Stimulated activated CD8-positive, alpha-beta memory T cell treated with anti-CD3 and anti-CD28 coated beads, Interleukin-4, amount 100 ng/mL, for 48 hours (primary cell): ENCODE data around the gene KLHL14.

Experiments
- DNase-seq: peaks from one replicate; pipeline ENCODE4 v3.0.0-alpha.2; 2020

Gene KLHL14

DNA sequence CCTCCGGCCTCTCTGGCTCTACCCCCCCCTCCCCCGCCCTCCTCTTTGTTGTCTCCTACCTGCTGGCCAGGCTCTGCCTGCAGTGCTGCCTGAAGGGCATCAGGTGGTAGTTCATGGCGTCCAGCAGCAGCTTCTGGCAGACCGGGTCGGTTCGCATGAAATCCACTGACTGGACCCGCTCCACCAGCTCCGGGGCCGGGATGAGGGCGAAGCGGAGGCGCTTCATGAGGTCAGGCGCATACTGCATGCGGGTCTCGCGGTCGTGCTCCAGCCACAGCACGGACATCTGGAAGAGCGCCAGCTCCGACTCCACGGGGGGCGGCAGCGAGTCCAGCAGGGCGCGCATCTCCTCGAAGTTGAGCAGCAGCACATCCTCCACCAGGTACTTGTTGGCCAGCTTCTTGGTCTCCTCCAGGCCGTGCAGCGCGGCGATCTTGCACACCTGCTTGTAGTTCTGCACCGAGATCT lies 3.2 kb downstream of the KLHL14 start:
- DNase-seq, result no peak

DNA sequence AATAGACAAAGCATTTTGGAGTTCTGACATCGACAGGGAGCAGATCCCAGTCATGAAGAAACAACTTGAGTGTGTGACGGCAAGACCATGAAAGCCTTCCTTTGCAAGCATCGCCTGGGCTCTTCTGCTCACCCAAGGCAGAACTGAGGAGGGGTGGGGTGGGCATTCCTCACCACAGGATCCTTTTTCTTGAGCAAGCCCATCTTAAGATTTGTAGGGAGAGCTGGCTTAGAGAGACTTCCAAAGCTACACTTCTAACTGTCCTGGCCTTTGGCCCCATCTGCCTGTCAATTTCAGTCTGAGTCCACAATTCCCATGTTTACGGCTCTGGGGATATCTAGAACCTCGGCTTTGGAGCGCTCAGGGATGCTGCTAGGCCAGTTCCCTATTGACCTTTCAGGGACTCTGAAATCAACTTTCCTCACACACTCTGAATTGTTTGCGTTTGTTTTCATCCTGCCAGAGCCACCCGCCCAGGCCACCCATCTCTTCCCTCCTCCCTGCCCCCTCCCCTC lies 3.7 kb downstream of the KLHL14 start:
- DNase-seq, result no peak

DNA sequence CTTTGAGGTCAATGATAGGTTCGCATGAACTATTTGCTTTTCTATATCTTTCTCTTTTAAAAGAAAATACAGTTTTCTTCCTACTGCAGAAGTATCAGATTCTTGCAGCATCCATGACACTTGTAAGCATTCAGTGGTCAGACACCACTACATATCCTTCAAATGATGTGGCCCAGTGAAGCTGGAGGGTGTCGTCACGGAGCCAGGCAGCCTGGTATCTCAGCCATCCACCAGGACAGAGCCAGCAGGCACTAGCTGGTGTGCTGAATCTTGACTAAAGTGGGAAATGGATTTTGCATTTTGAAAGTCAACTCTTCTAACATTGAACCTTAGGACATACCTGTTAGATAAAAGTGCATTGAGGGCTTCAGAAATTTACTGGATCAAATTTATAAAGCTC lies 5.4 kb downstream of the KLHL14 start:
- no peak for DNase-seq

DNA sequence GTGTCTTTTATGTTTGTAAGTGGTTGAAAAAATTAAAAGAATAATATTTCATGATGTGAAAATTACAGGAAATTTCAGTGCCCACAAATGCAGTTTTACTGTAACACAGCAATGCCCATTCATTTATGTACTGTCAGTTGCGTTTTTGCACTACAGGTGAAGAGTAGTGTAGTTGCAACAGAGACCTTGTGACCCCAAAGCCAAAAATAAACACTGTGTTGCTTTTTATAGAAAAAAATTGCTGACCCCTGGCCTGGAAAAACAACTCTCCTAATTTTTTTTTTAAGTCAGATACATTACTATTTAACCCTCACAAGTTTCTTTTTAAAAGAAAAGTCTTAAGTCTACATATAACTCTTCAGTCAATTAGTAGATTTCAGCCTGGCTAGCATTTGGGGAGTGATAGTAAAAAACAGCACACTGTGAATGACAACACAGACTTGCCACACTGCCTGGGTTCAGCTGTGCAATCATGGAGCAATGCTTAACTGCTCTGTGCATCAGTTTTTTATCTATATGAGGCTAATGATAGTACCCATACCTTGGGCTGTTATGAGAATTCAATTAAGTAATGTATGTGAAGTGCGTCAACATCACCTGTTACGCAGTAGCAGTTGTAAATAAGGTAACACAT lies 8.1 kb downstream of the KLHL14 start:
- DNase-seq, result no peak

DNA sequence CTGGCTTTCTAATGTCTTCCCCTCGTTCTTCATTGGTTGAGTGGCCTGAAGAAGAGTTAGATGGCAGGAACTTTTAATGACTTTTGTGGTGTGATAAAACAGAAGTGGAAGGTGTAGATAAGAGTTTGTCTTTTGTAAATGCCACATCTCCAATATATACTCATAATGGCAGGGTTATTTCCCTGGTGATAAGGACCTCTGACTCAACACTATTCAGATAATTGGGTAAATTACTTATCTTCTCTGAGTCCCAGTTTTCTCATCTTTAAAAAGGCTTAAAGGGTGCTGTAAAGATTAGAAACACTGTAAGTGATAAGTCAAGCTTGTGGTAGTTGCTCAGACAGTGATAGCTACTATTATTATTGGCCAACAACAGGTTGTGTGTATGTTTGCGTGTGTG lies 9.5 kb downstream of the KLHL14 start:
- DNase-seq, result no peak

DNA sequence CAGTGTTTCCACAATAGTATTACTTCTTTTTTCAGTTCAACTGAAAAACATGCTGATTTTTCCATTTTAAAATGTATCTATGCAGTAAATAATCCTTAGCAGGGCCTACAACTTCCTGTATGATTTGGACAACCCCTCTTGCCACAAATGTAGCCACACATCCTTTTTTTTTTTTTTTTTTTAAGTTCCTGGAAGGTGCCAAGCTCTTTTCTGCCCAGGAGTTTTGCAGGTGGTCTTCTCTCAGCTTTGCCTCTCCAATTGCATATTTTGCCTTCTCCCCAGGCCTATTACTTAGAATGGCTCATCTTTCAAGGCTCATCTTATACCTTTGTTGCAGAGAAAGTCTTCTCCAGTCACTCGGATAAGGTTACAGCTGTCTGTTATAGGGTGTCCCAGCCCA lies 11.6 kb downstream of the KLHL14 start:
- no peak for DNase-seq

DNA sequence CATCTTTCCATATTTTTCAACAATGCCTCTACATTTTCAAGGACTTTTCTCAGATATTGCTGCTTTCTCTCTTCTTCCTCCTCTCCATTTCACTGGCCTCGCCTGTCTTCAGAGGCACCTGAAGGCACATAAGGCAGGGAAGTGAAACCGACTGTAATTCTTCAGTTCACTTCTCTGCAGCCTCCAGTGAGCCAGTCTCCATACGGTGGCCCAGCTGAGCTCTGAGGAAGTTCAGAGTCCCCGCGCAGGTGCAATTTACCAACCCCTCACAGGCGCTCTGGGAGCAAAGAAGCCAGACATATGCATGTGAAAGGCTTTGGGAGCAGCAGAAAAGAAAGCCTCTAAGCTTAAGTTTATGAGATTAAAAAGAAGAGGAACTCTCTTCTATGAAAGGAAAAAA lies 12.4 kb downstream of the KLHL14 start:
- no peak for DNase-seq

DNA sequence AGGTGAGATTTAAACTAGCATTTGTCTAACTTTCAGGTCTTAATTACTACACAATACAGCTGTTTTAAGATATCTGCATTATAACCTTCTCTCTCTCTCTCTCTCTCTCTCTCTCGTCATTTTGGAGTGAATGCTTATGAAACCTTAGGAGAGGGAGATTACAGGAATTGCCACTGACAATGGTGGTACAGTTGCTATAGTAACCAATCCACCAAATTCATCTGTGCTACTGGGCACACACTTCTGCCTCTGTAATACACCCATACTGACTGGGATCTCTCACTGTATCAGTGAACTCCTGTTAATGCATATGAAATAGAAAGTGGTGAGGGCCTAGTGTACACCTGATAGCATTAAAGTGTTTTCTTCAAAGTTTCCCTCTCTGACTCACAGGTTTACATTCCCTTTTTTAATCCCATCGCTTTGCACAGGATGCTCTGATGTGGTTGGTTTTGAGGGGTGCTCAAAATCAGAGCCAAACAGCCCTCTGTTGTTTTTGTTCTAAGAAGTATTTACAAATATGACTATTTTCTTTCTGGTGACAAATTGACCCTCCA lies 13.1 kb downstream of the KLHL14 start:
- no peak for DNase-seq

DNA sequence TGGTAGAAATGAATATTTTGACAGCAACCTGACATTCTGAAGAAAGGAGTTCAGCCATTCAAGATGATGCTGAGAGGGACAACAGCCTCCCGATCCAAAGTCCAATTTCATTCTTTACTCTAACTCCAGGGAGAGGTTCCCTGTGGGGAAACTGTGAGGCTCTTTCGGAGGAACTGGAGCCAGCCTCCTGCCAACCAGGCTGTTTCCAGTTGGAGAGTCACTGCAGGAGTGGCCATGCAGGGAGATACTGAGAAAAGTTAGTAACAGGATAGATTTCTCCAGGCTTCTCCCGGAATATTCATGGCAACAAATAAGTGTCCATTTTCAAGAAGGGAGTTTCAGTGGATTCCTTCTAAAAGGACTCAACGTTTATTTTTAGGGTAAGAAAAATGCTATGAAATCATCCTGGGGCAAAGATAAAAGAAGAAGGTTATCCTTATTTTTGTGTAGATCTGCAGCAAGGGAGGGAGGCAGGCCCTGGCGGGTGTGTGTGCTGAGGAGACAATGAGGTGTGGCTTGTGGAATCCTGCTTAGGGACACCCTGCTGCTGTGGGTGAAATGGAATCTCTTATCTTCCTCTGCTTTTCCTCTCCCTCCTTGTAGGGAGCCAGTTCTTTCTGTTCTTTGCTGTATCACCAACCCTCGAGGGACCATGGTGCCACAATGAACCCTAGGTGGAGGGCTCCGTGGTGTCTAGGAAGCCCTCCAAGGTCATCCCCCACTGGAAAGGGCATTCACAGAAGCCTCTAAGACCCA lies 18.1 kb downstream of the KLHL14 start:
- no peak for DNase-seq

DNA sequence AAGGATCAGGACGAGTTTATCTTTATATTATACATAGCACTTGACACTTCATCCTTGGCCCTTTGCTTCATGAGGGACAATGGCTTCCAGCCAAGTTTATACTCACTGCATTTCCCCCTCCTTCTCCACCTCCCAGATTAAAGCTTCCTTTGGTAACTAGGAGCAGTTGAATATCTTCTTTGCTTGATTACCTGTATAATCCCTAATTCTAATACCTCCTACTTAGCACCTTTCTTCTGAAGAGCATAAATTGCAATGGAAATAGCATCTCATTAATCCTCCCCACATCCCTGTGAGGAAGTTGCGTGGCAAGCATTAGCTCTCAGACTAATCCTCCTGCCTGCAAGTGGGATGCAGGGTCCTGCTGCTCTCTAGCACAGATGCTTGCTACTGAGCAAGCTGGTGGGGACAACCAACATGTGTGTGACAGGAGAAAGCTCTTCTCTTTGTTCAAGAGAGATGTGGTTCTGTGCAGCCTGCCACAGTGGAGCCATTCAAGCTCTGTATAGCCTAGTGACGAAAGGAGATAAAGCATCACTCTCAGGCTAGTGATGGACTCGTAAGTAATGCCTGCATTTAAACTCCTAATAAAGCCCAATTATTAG lies 19.1 kb downstream of the KLHL14 start:
- DNase-seq, result no peak

DNA sequence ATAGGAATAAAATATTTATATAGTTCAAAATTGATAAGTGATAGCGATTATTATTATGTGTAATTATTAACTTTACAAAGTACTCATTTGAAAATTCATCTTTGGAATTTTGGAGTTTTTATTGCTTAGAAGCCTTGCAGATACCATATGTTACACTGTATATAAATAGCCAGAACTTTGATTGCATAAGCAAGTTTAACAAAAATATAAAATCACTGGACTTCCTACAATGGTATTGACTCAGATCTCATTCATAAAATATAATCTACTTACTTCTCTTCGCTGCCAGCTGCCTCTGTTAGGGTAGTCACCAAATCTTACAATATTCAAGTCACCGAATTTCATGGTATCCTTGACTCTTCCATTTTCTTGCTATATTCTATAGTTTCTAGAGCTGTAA lies 22.5 kb downstream of the KLHL14 start:
- DNase-seq, result no peak

DNA sequence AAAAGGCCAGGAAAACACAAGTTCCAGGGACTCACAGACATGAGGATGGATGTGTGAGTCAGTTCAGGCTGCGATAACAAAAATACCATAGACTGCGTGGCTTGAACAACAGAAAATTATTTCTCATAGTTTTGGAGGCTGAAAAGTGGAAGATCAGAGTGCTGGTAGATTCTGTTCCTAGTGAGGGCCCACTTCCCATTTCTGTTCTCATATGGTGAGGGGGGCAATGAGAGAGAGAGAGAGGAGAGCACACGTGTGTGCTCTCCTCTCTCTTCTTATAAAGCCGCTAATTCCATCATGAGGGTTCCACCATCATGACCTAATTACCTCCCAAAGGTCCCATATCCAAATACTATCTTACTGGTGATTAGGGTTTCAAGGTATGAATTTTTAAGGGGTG lies 23.0 kb downstream of the KLHL14 start:
- DNase-seq, result no peak

DNA sequence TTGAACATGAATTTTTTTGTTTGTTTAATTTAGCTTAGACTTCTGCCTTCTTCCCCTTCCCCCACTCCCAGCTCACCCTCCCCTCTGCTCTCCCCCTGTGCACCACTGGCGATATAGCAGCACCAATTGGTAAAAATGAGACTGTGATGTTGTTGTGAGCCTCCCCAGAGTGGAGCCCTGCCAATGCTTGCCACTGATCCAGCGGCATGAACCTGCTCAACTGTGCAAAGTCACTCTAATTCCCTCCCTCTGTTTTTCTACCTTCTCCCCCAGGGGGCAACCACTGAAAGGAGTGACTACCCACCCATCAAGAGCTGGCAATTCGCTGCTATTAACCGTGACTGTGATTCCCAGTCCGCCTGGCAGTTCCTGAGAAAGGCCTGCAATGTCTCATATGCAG lies 30.2 kb downstream of the KLHL14 start:
- DNase-seq, result no peak

DNA sequence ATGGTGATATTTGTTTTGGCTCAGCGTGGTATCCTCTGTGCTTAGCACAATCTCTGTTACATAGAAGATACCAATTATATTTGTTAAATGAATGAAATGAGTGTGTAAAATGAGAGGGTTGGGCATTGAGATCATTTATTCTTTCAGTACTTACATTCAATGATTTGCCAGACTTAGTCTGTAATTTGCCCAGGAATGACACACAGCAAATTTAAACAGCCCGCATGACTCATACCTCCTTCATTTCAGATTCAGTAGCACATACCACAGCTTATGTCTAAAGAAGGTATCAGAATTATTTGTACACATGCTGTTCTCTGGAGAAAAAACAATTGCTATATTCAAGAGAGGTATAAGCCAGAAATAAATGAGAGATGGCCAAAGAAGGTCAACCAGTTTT lies 37.0 kb downstream of the KLHL14 start:
- DNase-seq, result no peak

DNA sequence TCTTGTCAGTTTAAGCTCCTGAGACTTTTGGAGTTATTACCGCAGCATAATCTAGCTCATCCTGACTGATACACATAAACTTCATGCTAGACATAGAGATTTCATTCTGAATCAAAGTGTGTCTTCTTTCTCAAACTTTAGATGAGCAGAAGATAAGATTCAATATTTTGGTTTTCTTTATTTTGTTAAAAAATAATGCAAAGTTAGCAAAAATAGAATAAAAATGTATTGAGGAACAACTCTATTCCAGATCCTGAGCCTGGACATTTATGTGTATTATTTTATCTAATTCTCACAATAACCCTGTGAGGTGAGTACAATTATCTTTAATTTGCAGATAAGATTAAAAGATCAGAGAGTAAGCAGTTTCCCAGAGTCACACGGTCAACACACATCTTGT lies 38.4 kb downstream of the KLHL14 start:
- DNase-seq, result no peak

DNA sequence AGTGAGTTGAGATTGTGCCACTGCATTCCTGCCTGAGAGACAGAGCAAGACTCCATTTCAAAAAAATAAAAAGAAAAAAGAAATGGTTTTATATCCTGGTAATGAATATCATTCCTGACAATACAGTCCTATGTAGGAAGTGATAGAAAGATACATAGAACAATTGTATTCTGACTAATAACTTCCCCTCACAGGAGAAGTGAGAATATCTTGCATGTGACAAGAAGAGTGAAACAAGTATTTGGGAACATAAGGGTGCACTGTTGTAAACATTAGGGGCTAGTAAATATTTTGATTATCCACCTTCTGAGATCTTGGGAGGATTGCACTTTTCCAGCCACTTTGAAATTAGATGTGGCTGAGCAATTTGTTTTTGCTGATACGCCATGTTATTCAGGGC lies 40.7 kb downstream of the KLHL14 start:
- no peak for DNase-seq

DNA sequence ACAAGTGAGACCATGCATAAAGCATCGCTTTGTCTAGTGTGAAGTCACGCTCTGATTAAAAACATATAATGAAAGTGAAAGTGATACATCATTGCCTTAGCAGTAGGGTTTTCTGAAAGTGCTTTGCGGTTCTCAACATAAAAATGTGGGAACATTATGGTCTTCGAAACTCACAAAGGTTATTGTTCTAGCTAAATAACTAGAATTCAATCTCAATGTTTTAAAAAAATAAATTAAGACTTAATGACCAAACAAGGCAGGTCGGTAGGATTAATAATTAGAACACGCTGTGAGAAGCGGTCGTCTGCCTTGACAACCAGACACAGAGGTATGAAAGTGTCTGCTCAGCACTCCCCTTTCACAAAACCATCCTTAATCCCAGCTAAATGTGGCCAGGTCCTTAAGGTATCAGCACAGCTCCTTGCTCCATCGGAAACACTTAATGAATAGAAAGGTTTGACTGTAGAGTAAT lies 42.2 kb downstream of the KLHL14 start:
- no peak for DNase-seq

DNA sequence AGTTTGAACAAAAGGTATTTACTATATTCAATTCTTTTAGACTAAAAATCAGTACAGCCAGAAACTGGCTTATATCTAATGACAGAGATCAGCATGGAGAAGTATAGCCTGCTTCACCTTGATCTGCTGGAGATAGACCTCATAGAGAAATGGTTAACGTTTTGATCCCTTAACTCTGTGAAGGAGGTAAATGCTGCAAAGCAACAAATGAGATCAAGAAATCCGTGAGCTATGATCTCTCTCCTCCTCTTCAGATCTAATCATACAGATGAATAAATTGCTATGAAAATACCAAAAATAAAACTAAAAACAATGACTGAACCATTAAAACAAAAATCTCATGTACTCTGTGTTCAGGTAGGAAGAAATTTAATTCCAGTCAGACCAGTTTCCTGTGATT lies 42.8 kb downstream of the KLHL14 start:
- DNase-seq, result no peak

DNA sequence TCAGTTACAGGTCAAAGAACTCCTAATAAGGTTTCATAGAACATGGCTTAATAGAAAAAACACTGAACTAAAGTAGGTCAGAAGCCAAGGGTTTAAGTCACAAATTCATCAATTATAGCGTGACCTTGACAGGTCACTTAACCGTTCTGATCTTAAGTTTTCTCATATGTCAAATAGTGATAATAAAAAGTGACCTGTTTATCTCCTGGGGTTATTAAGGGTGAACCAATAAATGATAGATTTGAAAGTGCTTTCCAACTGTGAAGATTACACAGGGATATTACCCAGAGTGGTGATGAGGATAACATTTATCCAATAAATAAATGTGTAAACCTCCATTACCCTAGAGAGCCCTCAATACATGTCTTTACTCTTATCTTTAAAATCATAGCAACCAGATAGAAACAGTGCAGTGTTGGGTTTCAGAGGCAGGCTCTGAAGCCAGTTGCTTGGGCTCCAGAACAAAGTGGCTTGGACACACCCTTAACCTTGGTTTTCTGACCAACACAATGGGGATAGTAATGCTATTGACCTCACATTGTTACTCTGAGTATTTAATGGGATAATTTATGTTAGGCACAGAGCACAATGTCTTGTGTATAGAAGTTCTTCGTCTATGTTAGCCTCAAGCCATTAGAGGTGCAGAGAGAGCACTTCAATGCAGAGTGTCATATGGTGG lies 48.6 kb downstream of the KLHL14 start:
- DNase-seq, result no peak

DNA sequence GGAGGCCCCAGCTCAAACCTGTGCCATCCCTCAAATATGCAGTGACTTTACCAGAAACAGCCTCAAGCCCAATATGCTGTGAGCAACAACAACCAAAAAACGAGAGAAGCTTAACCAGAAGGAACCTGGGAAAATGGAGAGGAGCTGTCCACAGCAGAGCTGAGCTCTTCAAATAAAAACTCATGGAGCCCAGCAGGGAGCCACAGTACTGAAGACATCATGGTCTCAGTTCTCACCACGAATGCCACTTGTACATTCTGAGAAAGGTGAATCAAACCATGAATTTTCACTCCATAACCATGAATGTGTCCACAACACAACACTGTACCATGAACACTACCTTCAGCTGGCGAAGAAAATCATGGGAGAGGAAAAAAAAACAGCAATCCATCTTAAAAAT lies 50.5 kb downstream of the KLHL14 start:
- no peak for DNase-seq

DNA sequence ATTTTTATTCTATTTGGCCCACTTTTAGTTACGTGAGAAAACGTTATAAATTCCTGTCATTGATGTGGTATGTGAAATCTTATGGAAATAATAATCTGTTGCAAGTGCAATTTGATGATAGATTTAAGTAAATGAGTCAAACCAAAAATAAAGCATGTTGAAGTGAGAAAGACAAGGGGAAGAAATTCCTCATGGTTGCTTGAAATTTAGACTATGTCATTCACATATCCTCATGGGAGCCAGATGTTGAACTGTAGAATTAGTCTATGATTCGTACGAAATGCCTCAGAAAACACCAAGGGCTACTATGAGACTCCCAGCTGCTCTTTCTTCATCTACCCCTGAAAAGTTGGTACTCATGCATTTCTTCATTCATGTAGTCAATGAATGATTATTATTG lies 55.7 kb downstream of the KLHL14 start:
- no peak for DNase-seq

DNA sequence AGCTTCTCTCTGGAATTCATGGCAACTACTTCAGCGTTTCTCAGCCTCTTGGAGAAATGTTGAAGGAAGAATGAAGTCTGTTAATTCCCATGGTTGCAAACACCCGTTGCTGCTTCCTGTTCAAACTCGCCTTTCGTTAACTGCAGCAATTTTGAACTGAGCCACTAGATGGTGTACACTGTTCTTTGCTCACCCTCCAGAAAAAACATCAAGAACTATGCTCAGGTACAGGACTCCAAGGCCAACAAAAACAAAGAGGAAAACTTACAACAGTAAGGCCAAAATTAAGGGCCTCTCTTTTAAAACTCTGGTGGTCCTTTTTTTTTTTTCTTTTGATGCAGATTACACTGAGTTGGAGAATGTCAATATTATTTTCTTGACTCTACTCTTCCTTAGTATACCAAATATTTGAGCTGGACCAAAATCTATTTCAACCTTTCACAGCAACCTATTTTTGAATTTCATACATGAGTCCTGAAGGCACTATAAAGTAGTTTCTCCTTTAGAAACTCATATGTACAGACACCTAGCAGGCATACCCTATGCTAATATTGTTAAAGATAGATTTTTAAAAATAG lies 58.2 kb downstream of the KLHL14 start:
- DNase-seq, result peak; percentile 28

DNA sequence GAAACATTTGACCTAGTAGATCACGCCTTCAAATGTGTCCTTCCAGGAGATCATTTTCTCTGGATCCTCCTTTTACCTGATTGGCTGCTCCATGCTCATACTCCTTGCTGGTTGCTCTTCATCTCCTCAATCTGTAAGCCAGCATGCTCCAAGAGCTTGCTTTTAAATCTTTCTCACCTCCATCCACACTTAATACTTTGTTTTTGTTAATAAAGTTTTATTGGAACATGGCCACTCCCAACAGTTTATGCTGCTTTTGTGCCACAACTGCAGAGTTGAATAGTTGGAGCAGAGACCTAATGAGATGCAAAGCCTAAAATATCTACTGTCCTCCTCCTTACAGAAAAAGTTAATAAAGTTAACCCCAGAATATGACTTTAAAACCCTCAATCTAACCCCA lies 60.0 kb downstream of the KLHL14 start:
- DNase-seq, result no peak
